CMK (cell line): ENCODE results near the gene PTGIS.
A peak's percentile ranks its signal among the peaks of the same experiment; 100 is the strongest.

ENCODE experiments used
- DNase-seq: peaks from one replicate; pipeline ENCODE4 v3.0.0-alpha.2; 2010; ENCODE audit warnings: low read depth

PTGIS gene

DNA sequence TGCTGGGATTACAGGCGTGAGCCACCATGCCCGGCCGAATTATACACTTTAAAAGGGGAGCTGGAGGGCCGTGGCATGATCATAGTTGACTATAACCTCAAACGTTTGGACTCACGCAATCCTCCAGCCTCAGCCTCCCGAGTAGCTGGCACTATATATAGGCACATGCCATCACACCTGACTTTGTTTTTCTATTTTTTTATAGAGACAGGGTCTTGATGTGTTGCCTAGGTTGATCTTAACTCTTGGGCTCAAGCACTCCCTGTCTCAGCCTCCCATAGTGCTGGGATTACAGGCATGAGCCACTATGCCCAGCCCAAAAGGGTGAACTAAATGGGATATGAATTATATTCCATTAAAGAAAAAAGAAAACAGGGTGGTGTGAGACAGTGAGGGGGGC lies 7.8 kb downstream of the PTGIS start:
- no peak for DNase-seq

- DNase-seq, result no peak
Measured at GRCh38 chr20:49559411-49560081, 8.4 kb downstream of the PTGIS start.

DNA sequence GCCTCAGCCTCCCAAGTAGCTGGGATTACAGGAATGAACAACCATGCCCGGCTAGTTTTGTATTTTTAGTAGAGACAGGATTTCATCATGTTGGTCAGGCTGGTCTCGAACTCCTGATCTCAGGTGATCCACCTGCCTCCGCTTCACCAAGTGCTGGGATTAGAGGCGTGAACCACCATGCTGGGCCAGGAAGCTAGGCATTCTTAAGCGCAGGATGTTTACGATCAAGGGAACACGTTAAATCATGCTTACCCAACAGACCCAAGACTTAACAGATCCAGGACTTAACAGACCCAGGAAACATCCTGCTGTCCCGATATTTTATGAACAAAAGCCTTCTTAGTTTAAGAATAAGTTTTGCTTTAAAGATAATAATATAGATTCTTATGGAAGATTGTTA lies 9.1 kb downstream of the PTGIS start:
- DNase-seq, result no peak

DNA sequence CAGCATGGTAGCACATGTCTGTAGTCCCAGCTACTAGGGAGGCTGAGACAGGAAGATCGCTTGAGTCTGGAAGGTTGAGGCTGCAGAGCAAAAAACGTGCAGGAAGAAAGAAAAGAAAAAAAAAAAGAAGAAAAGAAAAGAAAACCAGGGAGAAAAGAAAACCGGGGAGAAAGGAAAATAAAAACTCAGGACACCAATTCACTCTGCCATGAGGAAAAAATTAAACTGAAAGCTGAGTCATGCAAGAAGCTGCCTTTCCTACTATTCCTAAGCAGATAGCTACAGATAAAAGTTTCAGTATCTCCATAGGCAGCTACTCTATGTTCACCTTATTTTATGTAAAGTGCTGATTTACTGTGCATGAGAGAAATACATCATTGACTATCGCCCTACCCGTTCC lies 10.5 kb downstream of the PTGIS start:
- DNase-seq, result no peak

GRCh38 chr20:49556621-49557020 lies 11.3 kb downstream of the PTGIS start:
- no peak for DNase-seq

DNA sequence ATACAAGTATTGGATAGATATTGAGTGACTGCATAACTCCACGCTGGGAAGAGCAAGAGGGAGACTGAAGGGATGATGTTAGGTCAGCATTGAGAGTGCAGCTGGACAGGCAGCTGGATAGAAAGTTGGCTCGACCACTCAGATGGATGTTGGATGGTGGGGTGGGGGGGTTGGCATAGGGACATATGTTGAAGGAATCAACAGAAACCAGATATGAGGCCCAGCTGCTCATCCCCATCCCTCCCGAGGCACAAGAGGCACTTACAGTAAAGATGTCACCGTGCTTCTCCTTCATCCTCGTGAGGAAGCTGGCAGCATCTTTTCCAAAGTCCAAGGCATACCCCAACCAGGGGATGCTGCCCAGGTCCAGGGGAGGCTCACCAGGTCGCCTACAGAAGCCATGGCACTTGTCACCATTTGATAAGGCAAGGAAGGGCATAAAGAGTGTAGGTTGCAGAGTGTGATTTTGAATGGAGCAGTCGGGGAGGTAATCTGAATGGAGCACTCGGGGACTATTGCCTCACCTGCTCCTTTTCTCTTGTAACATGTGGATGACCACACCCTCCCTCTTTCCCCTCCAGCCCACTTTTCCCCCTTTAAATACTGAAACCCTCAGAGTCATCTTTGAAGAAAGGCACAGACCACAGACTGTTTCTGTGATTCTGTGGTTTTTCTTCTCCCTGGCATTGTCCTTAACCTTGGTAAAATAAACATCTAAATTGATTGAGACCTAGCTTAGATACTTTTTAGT lies 18.0 kb downstream of the PTGIS start:
- DNase-seq, result no peak

DNA sequence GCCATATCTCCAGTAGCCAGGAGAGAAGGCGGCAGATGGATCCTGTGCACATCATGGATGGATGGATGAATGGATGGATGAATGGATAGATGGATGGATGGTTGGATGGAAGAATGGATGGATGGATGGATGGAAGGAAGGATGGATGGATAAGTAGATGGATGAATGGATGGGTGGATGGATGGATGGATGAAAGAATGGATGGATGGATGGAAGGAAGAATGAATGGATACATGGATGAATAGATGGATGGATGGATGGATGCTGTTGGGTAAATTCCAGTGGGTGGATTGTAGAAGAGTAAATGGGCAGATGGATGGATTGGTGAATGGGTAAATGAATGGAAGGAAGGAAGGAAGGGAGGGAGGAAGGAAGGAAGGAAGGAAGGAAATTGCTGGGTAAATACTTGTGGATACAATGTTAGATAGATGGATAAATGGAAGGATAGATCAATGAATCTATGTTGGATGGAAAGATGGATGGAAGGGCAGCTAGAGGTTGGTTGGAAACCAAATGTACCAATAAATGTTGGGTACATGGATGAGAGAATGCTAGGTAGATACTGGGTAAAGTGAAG lies 19.5 kb downstream of the PTGIS start:
- DNase-seq, result no peak

GRCh38 chr20:49545572-49545971 lies 22.4 kb downstream of the PTGIS start:
- DNase-seq, result no peak

DNA sequence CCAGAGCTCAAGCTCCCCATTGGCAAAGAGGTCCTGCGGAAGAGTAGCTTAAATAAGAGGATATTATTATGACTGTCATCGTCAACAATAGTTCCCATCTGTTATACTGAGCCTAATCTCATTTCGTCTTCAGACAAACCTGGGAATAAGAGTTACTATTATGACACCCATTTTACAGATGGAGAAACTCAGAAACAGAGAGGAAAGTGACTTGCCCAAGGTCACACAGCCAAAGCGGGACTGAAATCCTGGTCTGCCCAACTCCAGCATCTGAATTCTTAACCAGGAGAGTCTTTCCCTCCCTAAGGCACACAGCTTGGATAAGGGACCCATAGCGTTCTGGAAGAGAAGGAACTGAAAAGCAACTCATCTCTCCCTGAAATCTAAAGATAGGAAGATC lies 23.4 kb downstream of the PTGIS start:
- DNase-seq, result no peak

GRCh38 chr20:49543858-49544437 lies 24.0 kb downstream of the PTGIS start:
- no peak for DNase-seq

DNA sequence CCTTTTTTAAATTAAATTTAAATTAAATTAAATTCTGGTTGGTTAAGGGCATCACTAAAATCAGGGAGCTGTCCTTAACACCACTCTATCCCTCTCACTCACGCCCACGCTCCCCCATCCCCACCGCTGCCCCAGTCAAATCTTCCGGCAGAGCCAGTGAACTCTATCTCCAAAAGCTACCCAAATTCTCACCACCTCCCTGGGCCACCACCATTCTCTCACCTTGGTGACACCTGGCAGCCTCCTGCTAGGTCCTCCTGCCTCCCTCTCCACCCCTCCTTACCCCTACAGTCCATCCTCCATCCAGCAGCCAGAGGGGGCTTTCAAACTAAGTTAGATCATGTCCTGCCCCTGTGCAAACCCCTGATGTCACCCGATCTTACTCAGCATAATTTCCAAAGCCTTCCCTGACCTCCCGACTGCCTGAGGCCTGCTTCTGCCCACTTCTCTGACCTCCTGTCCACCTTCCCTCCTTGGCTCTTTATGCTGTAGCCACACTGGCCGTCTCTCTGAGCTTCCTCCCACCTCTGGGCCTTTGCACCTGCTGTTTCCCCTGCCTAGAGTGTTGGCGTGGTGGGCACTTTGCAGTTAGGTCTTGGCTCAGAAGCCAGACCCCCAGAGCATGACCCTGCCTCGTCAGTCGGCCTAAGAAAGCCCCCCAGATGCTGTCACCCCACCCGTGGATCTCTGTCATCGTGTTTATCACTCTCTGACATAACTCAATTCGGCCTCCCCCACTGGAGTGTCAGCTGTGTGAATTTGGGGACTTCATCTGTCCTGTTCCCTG lies 24.7 kb downstream of the PTGIS start:
- no peak for DNase-seq

DNA sequence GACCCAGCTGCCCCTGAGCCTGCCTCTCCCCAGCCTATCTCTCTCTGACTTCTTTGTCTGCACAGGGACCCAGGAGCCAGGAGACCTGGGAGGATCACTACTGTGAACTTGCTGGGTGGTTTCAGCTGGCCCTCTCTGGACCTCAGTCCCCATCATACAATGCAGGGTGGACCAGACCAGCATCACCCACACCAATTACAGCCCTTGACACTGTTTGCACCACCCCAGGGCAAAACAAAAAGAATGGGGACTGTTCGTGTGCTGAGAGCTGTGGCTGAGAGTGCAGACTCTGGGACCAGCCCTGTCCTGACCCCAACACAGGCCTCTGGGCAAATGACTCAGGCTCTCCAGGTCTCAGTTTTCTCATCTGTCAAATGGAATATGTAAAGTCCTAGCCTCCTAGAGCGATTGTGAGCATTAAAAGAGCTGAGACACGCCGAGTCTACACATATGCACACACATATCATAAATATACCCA lies 25.4 kb downstream of the PTGIS start:
- no peak for DNase-seq

DNA sequence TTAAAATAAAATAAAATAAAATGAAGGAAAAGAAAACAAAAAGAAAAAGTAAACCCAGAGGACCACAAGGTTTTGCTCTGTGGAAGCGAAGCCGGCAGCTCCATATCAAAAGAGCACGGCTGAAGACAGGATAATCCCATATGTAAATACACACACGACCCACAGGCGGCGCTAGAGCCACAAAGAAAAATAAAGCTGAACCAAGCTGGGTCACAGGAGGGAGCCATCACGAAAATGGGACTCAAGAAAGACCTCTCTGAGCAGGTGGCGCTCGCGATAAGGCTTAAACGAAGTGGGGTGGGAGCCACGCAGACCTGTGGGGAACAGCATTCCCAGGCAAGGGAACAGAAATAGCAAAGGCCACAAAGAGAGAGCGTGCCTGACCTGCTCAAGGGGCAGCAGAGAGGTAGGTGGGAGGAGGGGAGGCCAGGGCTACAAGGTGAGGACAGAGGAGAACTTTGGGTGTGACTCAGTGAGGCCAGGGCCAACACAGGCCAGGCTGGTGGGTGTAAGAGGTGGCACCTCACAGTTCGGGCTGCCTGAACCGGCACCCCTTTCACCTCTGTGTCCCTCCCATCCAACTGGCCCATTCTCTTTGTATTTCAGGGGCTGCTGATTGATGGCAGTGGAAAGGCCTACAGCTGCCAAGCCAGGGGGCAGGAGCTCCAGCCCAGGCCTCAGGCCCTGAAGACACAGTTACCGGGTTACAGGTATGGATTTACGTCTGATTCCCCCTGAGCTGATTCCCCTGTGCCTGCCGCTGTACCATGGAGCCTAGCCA lies 26.0 kb downstream of the PTGIS start:
- DNase-seq, result no peak

DNA sequence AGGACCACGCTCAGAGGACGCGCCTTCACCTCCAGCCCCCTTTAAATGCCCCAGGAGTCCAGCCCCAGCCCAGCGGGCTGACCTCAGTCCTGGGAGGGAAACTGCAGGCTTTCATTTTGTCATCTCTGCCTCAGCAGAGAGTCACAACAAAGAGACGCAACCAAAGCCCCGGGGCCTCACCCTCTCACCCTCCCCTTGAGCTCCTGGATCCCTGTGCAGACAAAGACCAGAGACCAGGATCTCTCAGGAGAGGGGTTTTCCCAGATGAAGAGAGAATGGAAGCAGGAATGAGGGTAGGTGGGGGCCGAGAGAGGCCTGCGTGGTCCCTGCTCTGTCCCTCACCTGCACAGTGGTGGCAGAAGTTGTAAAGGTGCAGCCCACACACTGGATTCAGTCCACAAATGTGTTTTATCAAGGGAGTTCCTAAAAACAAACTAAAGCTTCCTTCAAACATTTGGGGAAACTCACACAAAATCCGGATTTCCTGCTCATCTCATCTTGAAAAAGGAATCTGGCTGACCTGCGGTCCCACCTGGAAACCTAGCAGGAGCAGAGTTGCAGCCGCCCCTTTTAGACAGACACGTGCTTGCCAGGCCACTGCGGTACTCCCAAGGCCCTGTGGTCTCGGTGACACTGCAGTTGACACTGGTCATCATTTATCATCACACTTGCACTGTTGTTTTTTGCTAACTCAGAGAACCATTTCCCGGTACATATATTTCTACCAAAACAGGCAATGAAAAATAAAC lies 27.1 kb downstream of the PTGIS start:
- DNase-seq, result no peak

DNA sequence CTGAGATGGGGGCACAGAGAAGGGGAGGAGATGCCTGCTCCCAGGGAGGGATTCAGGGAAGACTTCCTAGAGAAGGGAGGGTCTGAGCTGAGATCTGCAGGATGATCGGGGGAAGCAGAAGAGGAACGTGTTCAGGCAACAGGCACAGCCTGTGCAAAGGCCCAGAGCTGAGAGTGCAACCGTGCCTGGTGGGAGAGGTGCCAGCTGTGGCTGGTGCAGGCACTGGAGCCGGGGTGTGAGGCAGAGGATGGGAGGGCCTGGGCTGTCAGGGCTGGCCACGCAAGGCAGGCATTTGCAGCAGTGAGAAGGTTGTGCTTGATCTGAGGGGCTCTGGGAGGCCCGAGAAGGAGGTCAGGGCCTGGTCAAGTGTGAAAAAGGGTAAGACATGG lies 27.7 kb downstream of the PTGIS start:
- no peak for DNase-seq

- no peak for DNase-seq
Measured at GRCh38 chr20:49539481-49540231, 28.3 kb downstream of the PTGIS start.

DNA sequence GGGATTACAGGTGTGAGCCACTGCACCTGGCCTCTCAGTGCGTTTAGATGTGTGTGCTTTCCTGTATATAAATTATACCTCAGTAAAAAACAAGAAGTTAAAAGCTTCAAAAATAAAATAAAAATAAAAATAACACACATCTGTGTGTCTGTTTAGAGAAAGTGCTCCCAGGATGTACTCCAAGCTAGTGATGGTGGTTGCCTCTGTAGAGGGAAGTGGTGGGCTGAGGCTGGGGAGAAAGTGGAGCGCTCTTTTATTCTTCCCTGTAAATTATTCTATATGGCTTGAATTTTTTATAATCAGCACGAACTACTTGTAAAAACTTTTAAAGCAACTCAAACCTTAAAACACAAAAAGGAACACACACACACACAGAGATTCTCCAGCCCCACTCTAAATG lies 29.0 kb downstream of the PTGIS start:
- no peak for DNase-seq

DNA sequence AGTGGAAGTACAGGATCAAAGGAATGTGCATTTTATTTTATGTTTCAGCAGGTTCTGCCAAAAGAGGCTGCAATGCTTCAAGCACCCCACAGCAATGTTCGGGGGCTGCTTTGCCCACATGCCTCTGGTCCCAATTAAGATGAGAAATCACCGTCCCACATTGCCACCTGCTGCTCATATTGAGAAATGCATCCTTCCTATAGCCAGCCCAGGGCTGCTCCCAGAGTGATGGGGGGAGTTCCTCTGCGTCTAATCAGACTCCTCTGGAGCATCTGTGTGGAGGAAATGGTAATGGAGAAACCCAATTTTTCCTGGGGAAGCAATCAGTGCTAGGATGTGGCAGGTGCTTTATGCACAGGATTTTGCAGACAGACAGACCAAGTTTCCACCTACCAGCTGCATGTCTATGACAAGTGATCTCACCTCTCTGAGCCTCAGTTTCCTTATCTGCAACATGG lies 33.7 kb downstream of the PTGIS start:
- peak; percentile 26 for DNase-seq

DNA sequence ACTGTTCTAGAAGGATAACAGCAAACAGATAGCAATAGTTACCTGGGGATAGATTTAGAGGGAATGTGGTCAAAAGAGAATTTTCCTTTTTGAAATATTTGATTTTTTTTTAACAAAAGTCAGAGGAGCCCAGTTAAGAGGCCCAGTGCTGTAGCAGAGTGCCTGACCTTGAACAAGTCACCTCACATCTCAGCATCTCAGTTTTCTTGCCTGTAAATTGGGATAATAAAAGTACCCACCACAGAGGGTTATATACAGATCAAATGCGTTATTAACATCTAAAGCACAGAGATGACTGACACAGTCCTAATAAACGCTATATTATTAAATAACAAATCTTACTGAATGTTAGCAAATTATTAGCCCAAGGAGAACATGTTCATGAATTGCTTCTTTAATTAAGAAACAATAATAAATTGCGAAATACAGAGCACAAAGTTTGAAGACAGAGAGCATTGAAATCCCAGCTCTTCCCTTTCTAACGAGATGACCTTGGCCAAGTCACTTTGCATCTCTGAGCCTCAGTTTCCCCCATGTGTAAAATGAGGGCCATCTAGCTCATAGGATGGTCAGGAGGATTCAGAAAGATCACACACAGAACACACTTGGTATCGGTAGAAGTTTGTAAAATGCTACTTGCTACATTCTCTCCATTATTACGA lies 35.5 kb downstream of the PTGIS start:
- no peak for DNase-seq
